Glomerular visceral epithelial cell (primary cell): ENCODE measurements around the gene GZMM.
A peak's percentile ranks its signal among the peaks of the same experiment; 100 is the strongest.

ENCODE experiments used
- DNase-seq: peaks from one replicate; pipeline ENCODE4 v3.0.0-alpha.2; 2016; ENCODE audit errors: extremely low spot score

GZMM gene

GRCh38 chr19:535017-535835 is 8.6 kb upstream of the GZMM start:
- DNase-seq = peak; percentile 64

GRCh38 chr19:536031-536880 is 7.6 kb upstream of the GZMM start:
- no peak for DNase-seq

GRCh38 chr19:536881-537404 is 6.9 kb upstream of the GZMM start:
- DNase-seq = no peak

GRCh38 chr19:538641-539428 is 5.0 kb upstream of the GZMM start:
- no peak for DNase-seq

- no peak for DNase-seq
Observed at GRCh38 chr19:539429-540030, 4.3 kb upstream of the GZMM start.

GRCh38 chr19:540867-541637 is 2.8 kb upstream of the GZMM start:
- no peak for DNase-seq

- no peak for DNase-seq
Observed at GRCh38 chr19:541699-542098, 2.2 kb upstream of the GZMM start.

- DNase-seq = no peak
Observed at GRCh38 chr19:542173-542866, 1.5 kb upstream of the GZMM start.

- DNase-seq = no peak
Observed at GRCh38 chr19:547117-547516, 3.3 kb downstream of the GZMM start.

GRCh38 chr19:547836-548720 is 4.2 kb downstream of the GZMM start:
- DNase-seq = no peak

- no peak for DNase-seq
Observed at GRCh38 chr19:548886-549830, 5.3 kb downstream of the GZMM start.

- no peak for DNase-seq
Observed at GRCh38 chr19:554817-555216, 11.0 kb downstream of the GZMM start.

GRCh38 chr19:555474-555808 is 11.6 kb downstream of the GZMM start:
- DNase-seq = no peak

- DNase-seq = no peak
Observed at GRCh38 chr19:556611-557382, 12.9 kb downstream of the GZMM start.

- no peak for DNase-seq
Observed at GRCh38 chr19:558770-559439, 15.1 kb downstream of the GZMM start.

- DNase-seq = no peak
Observed at GRCh38 chr19:560121-560520, 16.3 kb downstream of the GZMM start.

GRCh38 chr19:566403-566802 is 22.6 kb downstream of the GZMM start:
- no peak for DNase-seq
